Right atrium auricular region (tissue), 2 donors: Measurements from ENCODE around the gene PRKRIP1. TPM values are rescaled to one million over a fixed set of nuclear protein-coding genes. Genes with fewer than 3 reads are reported as not detected.
A peak's percentile ranks its signal among the peaks of the same experiment; 100 is the strongest.

Experiments
- DNase-seq: peaks from one replicate; pipeline ENCODE4 v3.0.0-alpha.2; 2019; ENCODE audit warnings: low spot score
- H3K27ac ChIP-seq, 2 donors: fragments of 200-600 bp; sonication (generic); 1 replicate in 1 of 2; 2 replicates in 1 of 2; pipeline ENCODE4 v1.5.1; 2016 to 2019
- H3K27me3 ChIP-seq, 2 donors: fragments of 200-600 bp; sonication (generic); one replicate each; pipeline versions ENCODE4 v1.5.1 to v1.6.0; 2017 to 2019
- H3K36me3 ChIP-seq: fragments of 200-600 bp; sonication (generic); one replicate; pipeline ENCODE4 v1.5.1; 2016
- H3K4me1 ChIP-seq, 2 donors: fragments of 200-600 bp; sonication (generic); one replicate each; pipeline versions ENCODE4 v1.5.1 to v1.6.0; 2017 to 2019
- H3K4me3 ChIP-seq, 2 donors: fragments of 200-600 bp; sonication (generic); 1 replicate in 1 of 2; 2 replicates in 1 of 2; pipeline ENCODE4 v1.5.1; 2017 to 2019; ENCODE audit warnings: mild to moderate bottlenecking in 1 of 2, moderate library complexity in 1 of 2
- H3K9me3 ChIP-seq, 2 donors: fragments of 200-600 bp; sonication (generic); one replicate each; pipeline ENCODE4 v1.5.1; 2019
- total RNA-seq, 2 donors: library from RNA; depleted of rRNA; stranded (reverse); fragments of >200 nt; gene quantifications; one replicate each; pipeline ENCODE4 v1.1.0, GENCODE V29; 2016
- TF ChIP-seq, protein P1 (sequence below), 2 donors: fragments of 200-600 bp; sonication (generic); IDR thresholded peaks; one replicate each; pipeline ENCODE4 v1.5.1; 2019; ENCODE audit warnings: antibody characterized with exemption in 2 of 2

Gene PRKRIP1
- total RNA-seq, 2 donors from 2014 or later = 9.6 to 9.8 TPM

- Histone ChIP-seq H3K4me1 (peaks cover 0 to 8% of the 10 kb centered on the region in 2 donors), H3K27ac (no peak overlapping the region), H3K4me3 (no peak overlapping the region), H3K27me3 (no peaks in the 10 kb centered on the region), H3K9me3 (no peaks in the 10 kb centered on the region), H3K36me3 (no peaks in the 10 kb centered on the region)
- TF ChIP-seq, protein P1, sequence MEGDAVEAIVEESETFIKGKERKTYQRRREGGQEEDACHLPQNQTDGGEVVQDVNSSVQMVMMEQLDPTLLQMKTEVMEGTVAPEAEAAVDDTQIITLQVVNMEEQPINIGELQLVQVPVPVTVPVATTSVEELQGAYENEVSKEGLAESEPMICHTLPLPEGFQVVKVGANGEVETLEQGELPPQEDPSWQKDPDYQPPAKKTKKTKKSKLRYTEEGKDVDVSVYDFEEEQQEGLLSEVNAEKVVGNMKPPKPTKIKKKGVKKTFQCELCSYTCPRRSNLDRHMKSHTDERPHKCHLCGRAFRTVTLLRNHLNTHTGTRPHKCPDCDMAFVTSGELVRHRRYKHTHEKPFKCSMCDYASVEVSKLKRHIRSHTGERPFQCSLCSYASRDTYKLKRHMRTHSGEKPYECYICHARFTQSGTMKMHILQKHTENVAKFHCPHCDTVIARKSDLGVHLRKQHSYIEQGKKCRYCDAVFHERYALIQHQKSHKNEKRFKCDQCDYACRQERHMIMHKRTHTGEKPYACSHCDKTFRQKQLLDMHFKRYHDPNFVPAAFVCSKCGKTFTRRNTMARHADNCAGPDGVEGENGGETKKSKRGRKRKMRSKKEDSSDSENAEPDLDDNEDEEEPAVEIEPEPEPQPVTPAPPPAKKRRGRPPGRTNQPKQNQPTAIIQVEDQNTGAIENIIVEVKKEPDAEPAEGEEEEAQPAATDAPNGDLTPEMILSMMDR (IDR thresholded peaks at IDR 0.05) = no peak
- no peak for DNase-seq
Observed at GRCh38 chr7:102392330-102392729, 3.8 kb upstream of the PRKRIP1 start.

DNA sequence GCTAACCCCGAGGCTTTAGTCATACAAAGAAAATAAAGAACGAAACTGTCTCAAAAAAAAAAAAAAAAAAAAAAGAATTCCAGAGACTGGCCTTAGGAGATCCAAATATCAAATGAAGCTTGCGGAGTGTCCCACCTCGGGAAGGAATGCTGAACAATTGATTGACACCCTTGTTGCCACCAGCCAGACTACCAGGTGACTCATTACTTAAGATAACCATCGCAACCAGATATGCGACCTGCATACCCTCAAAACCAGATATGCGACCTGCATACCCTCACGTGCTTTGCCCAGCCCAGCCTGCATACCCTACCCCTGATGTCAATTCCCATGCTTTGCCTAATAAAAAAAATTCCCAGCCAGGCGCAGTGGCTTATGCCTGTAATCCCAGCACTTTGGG lies 2.7 kb upstream of the PRKRIP1 start:
- no peak for DNase-seq
- no peaks in the 10 kb centered on the region for H3K27me3 ChIP-seq
- TF ChIP-seq, protein P1 (IDR thresholded peaks at IDR 0.05) = no peak
- no peaks in the 10 kb centered on the region for H3K36me3 ChIP-seq
- peaks cover 0 to 10% of the 10 kb centered on the region in 2 donors for H3K4me1 ChIP-seq
- no peaks in the 10 kb centered on the region for H3K9me3 ChIP-seq
- H3K27ac ChIP-seq = no peak overlapping the region
- no peak overlapping the region for H3K4me3 ChIP-seq

DNA sequence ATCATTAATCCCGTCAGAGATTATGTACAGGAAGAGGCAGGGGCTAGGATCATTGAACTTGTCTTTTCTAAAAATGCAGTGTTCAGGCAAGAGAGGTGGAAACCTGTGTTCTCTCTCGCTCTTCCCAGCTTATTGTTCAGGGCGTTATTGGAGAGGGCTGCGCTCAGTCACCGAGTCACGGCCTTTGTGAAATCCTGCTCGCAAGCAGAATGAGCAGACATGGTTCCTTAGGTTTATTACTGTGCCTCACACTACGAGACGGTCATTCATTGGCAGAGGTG lies 631 bp upstream of the PRKRIP1 start:
- H3K27me3 ChIP-seq = no peaks in the 10 kb centered on the region
- TF ChIP-seq, protein P1 (IDR thresholded peaks at IDR 0.05) = no peak
- peak overlapping the region; percentile 71 to 76 for H3K27ac ChIP-seq
- H3K36me3 ChIP-seq = peaks cover 12% of the 10 kb centered on the region
- peak overlapping the region; percentile 61 to 86 for H3K4me3 ChIP-seq
- no peaks in the 10 kb centered on the region for H3K9me3 ChIP-seq
- DNase-seq = no peak
- H3K4me1 ChIP-seq = peaks cover 0 to 10% of the 10 kb centered on the region in 2 donors

GRCh38 chr7:102396710-102397019 lies 502 bp downstream of the PRKRIP1 start:
- no peaks in the 10 kb centered on the region for H3K27me3 ChIP-seq
- H3K27ac ChIP-seq = peak overlapping the region; percentile 71 to 76
- H3K4me1 ChIP-seq = peaks cover 0 to 10% of the 10 kb centered on the region in 2 donors
- DNase-seq = no peak
- peak overlapping the region; percentile 61 to 86 for H3K4me3 ChIP-seq
- TF ChIP-seq, protein P1 (IDR thresholded peaks at IDR 0.05) = no peak
- peaks cover 24% of the 10 kb centered on the region for H3K36me3 ChIP-seq
- no peaks in the 10 kb centered on the region for H3K9me3 ChIP-seq

- TF ChIP-seq, protein P1 (IDR thresholded peaks at IDR 0.05) = no peak
- Histone ChIP-seq H3K36me3 (peaks cover 42% of the 10 kb centered on the region), H3K4me1 (peaks cover 0 to 10% of the 10 kb centered on the region in 2 donors), H3K4me3 (no peak overlapping the region), H3K9me3 (no peaks in the 10 kb centered on the region), H3K27ac (no peak overlapping the region), H3K27me3 (no peaks in the 10 kb centered on the region)
- DNase-seq = no peak
Observed at GRCh38 chr7:102398543-102398942, 2.4 kb downstream of the PRKRIP1 start.

DNA sequence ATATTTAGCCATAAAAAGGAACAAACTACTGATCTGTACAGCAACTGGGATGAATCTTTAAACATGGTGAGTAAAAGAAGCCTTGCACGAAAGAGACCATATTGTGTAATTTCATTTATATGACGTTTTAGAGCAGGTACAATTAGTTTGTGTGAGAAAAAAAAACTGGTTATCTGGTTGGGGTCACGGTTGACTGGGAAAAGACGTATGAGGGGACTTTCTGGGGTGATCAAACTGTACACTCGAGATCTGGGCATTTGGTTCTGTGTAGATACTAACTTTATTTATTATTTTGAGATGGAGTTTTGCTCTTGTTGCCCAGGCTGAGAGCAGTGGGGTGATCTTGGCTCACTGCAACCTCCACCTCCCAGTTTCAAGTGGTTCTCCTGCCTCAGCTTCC lies 4.2 kb downstream of the PRKRIP1 start:
- H3K36me3 ChIP-seq = peaks cover 52% of the 10 kb centered on the region
- TF ChIP-seq, protein P1 (IDR thresholded peaks at IDR 0.05) = no peak
- H3K9me3 ChIP-seq = no peaks in the 10 kb centered on the region
- no peak for DNase-seq
- H3K27ac ChIP-seq = no peak overlapping the region
- H3K4me1 ChIP-seq = peaks cover 0 to 10% of the 10 kb centered on the region in 2 donors
- no peaks in the 10 kb centered on the region for H3K27me3 ChIP-seq
- H3K4me3 ChIP-seq = no peak overlapping the region
